H1 (cell line): Measurements from ENCODE around the gene CDC14B. TPM values are rescaled to one million over a fixed set of nuclear protein-coding genes. Genes with fewer than 3 reads are reported as not detected.

Experiments used
- BRCA1 ChIP-seq: IDR thresholded peaks from 2 replicates; pipeline ENCODE4 v1.6.1; 2012; ENCODE audit warnings: low read depth, low read length, improper control_type of control experiment
- CHD1 ChIP-seq: IDR thresholded peaks from 2 replicates; pipeline ENCODE4 v1.6.1; 2012; ENCODE audit warnings: low read depth, low read length, improper control_type of control experiment
- CHD7 ChIP-seq: fragments of 300-600 bp; sonication (generic); IDR thresholded peaks from 2 replicates; pipeline ENCODE4 v1.7.1; 2012; ENCODE audit warnings: low read length, moderate library complexity, mild to moderate bottlenecking, inconsistent platforms; ENCODE audit not compliant: insufficient replicate concordance
- EP300 ChIP-seq, 2 experiments: IDR thresholded peaks; 1 replicate in 1 of 2; 2 replicates in 1 of 2; pipeline ENCODE4 v1.6.1; 2011 to 2012; ENCODE audit warnings: low read depth in 2 of 2, low read length in 2 of 2, mild to moderate bottlenecking in 2 of 2, borderline replicate concordance in 1 of 2, inconsistent platforms in 1 of 2, moderate library complexity in 1 of 2
- EZH2 ChIP-seq: fragments of 200-600 bp; sonication (generic); IDR thresholded peaks from 2 replicates; pipeline ENCODE4 v1.7.1; 2012; ENCODE audit warnings: low read depth, mild to moderate bottlenecking, moderate library complexity, low read length, inconsistent platforms; ENCODE audit not compliant: severe bottlenecking
- JUN ChIP-seq: IDR thresholded peaks from 2 replicates; pipeline ENCODE4 v1.6.1; 2011; ENCODE audit warnings: low read depth, mild to moderate bottlenecking, improper control_type of control experiment, low read length
- MAFK ChIP-seq: IDR thresholded peaks from 2 replicates; pipeline ENCODE4 v1.6.1; 2012; ENCODE audit warnings: low read depth, mild to moderate bottlenecking, improper control_type of control experiment, low read length
- SP1 ChIP-seq: IDR thresholded peaks from 2 replicates; pipeline ENCODE4 v1.6.1; 2011; ENCODE audit warnings: low read depth, low read length
- SP2 ChIP-seq: IDR thresholded peaks from 2 replicates; pipeline ENCODE4 v1.6.1; 2012; ENCODE audit warnings: mild to moderate bottlenecking, low read length, inconsistent platforms
- SP4 ChIP-seq: IDR thresholded peaks from 2 replicates; pipeline ENCODE4 v1.6.1; 2012; ENCODE audit warnings: low read length, inconsistent platforms
- SUZ12 ChIP-seq: fragments of 200-600 bp; sonication (generic); IDR thresholded peaks from 2 replicates; pipeline ENCODE4 v1.6.1; 2012; ENCODE audit warnings: mild to moderate bottlenecking, inconsistent platforms, low read length, moderate library complexity, mixed read lengths
- YY1 ChIP-seq: IDR thresholded peaks from 2 replicates; pipeline ENCODE4 v1.6.1; 2011; ENCODE audit warnings: low read depth, mild to moderate bottlenecking, low read length
- ZNF274 ChIP-seq: IDR thresholded peaks from 2 replicates; pipeline ENCODE4 v1.7.0; 2012; ENCODE audit warnings: low read length, borderline replicate concordance; ENCODE audit errors: extremely low read depth
- polyA plus RNA-seq, 7 experiments: library from polyadenylated mRNA; depleted of rRNA in 3 of 7; stranded (reverse) in 5 of 7; unstranded in 2 of 7; fragments of >200 nt in 5 of 7; fragments of 200-250 nt in 2 of 7; gene quantifications; 1 replicate in 5 of 7; 2 replicates in 1 of 7; 4 replicates in 1 of 7; pipeline versions ENCODE4 v1.2.1 to v1.2.3, GENCODE V29; 2011 to 2013; ENCODE audit warnings: missing spikeins in 2 of 7, mixed read lengths in 2 of 7
- total RNA-seq: library from RNA; stranded (reverse); fragmentation: NEBNext Ultra II Directional; extraction: Animal tissue kit (Norgen Biotek cat#: 25700); gene quantifications from 2 replicates; pipeline ENCODE4 v1.2.1, GENCODE V29; 2021

Gene CDC14B
- total and polyA plus RNA-seq, 2 of the 8 experiments (the other 6 are each of a cell fraction or from before 2014, with no cell fraction given): 17.2 to 44.6 TPM

- no peak for TF ChIP-seq CHD7
- TF ChIP-seq CHD1: no peak
- no peak for TF ChIP-seq BRCA1
- TF ChIP-seq YY1: no peak
- TF ChIP-seq JUN: no peak
- TF ChIP-seq ZNF274: no peak
- no peak for TF ChIP-seq SP4
- no peak for TF ChIP-seq SP2
- no peak for TF ChIP-seq SP1
- no peak for TF ChIP-seq EZH2
- no peak for TF ChIP-seq SUZ12
- no peak for TF ChIP-seq EP300 (IDR thresholded peaks at IDR 0.05; ENCODE audit: borderline replicate concordance in 1 of 2, low read depth in 2 of 2, low read length in 2 of 2)
- TF ChIP-seq MAFK: no peak
These were observed 96.3 kb downstream of the CDC14B start (continued) for GRCh38 chr9:96523374-96523773.
